HL-60 (cell line): ENCODE measurements around the gene CLIC1.

Experiments
- CTCF ChIP-seq: IDR thresholded peaks from one replicate; pipeline ENCODE4 v1.5.1; 2011; ENCODE audit warnings: low read length, control low read depth, inconsistent platforms; ENCODE audit not compliant: insufficient read depth
- REST ChIP-seq: IDR thresholded peaks from 2 replicates; pipeline ENCODE4 v1.6.1; 2012; ENCODE audit warnings: low read depth; ENCODE audit not compliant: insufficient replicate concordance

GRCh38 chr6:31723245-31723979 lies 12.9 kb downstream of the CLIC1 start, which contains the start of gene MPIG6B:
- TF ChIP-seq CTCF (no peak), REST (no peak)
